Measurements from ENCODE around the gene PRKRIP1. TPM values are rescaled to one million over a fixed set of nuclear protein-coding genes. Genes with fewer than 3 reads are reported as not detected.

PRKRIP1 gene
- total and polyA plus RNA-seq, 4 donors = 14.6 to 29.2 (median 23.6) TPM

DNA sequence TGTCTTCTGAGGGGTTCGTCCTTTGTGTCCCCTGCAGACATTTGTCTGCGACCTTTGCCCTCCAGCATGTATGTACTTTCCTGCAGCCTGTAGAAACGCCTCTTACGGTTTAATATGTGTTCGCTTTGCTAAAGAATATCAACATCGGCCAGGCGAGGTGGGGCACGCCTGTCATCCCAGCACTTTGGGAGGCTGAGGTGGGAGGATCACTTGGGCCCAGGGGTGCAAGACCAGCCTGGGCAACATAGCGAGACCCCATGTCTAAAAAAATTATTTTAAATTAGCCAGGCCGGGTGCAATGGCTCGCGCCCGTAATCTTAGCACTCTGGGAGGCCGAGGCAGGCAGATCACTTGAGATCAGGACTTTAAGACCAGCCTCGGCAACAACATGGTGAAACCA lies 53.0 kb downstream of the PRKRIP1 start:
- no peak for TF ChIP-seq CTCF (IDR thresholded peaks at IDR 0.05; ENCODE audit: control extremely low read depth, extremely low read depth)
- ATAC-seq (ENCODE audit: insufficient read depth, low FRiP score) = no peak
- no peak overlapping the region for H3K9ac ChIP-seq (ENCODE audit: insufficient read depth in 1 of 2, low read length in 2 of 2)
- WGBS, 2 donors = 97 to 98% methylated on average over 15 of the region's 15 CpGs
- peaks cover 0 to 22% (median 0%) of the 10 kb centered on the region in 4 donors for H3K36me3 ChIP-seq (ENCODE audit: control insufficient read depth in 4 of 4, insufficient read depth in 4 of 4, low read length in 4 of 4)
- H3K27ac ChIP-seq (ENCODE audit: low read depth in 1 of 2, low read length in 1 of 2) = no peak overlapping the region
- H3K4me3 ChIP-seq = no peak overlapping the region
- H3K27me3 ChIP-seq (ENCODE audit: control insufficient read depth in 3 of 3, insufficient read depth in 3 of 3, low read length in 2 of 3) = no peaks in the 10 kb centered on the region
- no peaks in the 10 kb centered on the region for H3K9me3 ChIP-seq (ENCODE audit: control insufficient read depth in 4 of 4, insufficient read depth in 3 of 4, low read length in 3 of 4)
- no peaks in the 10 kb centered on the region for H3K4me1 ChIP-seq (ENCODE audit: control insufficient read depth in 5 of 5, insufficient read depth in 5 of 5, low read length in 5 of 5)
- DNase-seq = no peak

DNA sequence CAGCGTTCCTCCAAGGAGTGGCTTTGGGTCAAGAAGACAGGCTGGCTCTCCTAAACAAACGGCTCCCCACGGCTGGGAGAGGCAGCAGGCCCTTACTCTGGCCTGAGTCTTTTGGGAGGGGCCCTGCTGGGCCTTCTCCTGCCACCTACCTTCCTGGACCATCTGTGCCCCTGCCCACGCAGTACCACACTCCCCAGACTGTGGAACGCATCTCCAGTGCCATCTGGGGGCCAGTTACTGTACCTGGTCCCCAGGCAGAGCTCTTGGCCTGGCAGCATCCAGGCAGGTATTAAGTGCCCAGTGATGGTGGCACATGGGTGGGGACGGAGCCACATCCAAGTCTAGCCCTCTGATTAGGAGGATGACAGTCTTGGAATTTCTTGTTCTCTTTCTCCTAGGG lies 54.1 kb downstream of the PRKRIP1 start:
- no peaks in the 10 kb centered on the region for H3K4me1 ChIP-seq (ENCODE audit: control insufficient read depth in 5 of 5, insufficient read depth in 5 of 5, low read length in 5 of 5)
- 73 to 79% methylated on average over 6 of the region's 6 CpGs for WGBS, 2 donors
- no peak for TF ChIP-seq CTCF (IDR thresholded peaks at IDR 0.05; ENCODE audit: control extremely low read depth, extremely low read depth)
- no peaks in the 10 kb centered on the region for H3K9me3 ChIP-seq (ENCODE audit: control insufficient read depth in 4 of 4, insufficient read depth in 3 of 4, low read length in 3 of 4)
- H3K27me3 ChIP-seq (ENCODE audit: control insufficient read depth in 3 of 3, insufficient read depth in 3 of 3, low read length in 2 of 3) = no peaks in the 10 kb centered on the region
- ATAC-seq (ENCODE audit: insufficient read depth, low FRiP score) (no peak), DNase-seq (no peak)
- H3K9ac ChIP-seq (ENCODE audit: insufficient read depth in 1 of 2, low read length in 2 of 2) = no peak overlapping the region
- H3K27ac ChIP-seq (ENCODE audit: low read depth in 1 of 2, low read length in 1 of 2) = no peak overlapping the region
- peaks cover 0 to 21% (median 0%) of the 10 kb centered on the region in 4 donors for H3K36me3 ChIP-seq (ENCODE audit: control insufficient read depth in 4 of 4, insufficient read depth in 4 of 4, low read length in 4 of 4)
- H3K4me3 ChIP-seq = no peak overlapping the region

DNA sequence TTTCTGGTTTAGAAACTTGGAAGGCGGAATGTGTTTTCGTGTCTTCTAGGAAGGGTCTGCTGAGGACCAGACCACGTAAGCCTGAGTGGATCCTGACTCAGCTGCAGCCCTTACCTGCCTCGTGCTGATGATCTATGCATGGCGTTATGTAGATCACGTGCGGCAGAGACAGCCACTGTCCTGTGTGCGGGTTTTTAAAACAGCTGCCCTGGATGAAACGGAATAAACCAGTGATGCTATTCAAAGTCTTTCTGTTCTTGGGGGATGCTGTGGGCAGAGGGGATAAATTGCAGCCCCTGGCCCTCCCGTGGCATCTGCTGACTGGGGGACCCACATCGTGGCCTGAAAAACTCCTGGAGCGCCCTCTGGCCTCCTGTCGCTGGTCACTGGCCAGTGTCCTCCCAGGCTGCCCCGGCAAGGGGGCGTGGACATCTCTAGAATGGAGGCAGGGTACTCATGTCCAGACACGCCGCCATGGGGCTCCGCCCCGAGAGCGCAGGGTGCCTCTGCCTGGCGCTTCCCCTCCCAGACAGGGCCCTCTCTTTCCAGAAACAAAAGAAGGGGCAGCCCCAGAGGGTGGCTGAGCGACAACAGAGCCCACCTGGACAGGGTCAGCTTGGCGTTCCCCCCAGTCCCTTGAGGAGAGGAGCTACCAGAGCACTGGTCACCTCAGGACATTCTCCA lies 55.4 kb downstream of the PRKRIP1 start:
- WGBS, 2 donors = 61 to 84% methylated on average over 23 of the region's 23 CpGs
- H3K36me3 ChIP-seq (ENCODE audit: control insufficient read depth in 4 of 4, insufficient read depth in 4 of 4, low read length in 4 of 4) = peaks cover 0 to 27% (median 1%) of the 10 kb centered on the region in 4 donors
- H3K4me3 ChIP-seq = no peak overlapping the region
- no peak for ATAC-seq (ENCODE audit: insufficient read depth, low FRiP score)
- H3K9ac ChIP-seq (ENCODE audit: insufficient read depth in 1 of 2, low read length in 2 of 2) = no peak overlapping the region
- no peaks in the 10 kb centered on the region for H3K4me1 ChIP-seq (ENCODE audit: control insufficient read depth in 5 of 5, insufficient read depth in 5 of 5, low read length in 5 of 5)
- no peaks in the 10 kb centered on the region for H3K9me3 ChIP-seq (ENCODE audit: control insufficient read depth in 4 of 4, insufficient read depth in 3 of 4, low read length in 3 of 4)
- H3K27me3 ChIP-seq (ENCODE audit: control insufficient read depth in 3 of 3, insufficient read depth in 3 of 3, low read length in 2 of 3) = no peaks in the 10 kb centered on the region
- no peak for TF ChIP-seq CTCF (IDR thresholded peaks at IDR 0.05; ENCODE audit: control extremely low read depth, extremely low read depth)
- H3K27ac ChIP-seq (ENCODE audit: low read depth in 1 of 2, low read length in 1 of 2) = no peak overlapping the region
- DNase-seq = no peak

DNA sequence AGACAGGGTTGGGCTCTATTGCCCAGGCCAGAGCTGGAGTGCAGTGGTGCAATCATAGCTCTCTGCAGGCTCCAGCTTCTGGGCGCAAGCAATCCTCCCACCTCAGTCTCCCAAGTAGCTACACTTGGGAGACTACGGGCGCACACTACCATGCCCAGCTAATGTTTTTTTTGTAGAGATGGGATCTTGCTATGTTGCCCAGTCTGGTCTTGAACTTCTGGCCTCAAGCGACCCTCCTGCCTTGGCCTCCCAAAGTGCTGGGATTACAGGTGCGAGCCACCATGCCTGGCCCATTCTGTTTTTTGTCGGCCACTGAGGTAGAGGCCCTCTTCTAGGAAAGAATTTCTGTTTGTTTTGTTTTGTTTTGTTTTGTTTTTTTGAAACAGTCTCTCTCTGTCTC lies 56.3 kb downstream of the PRKRIP1 start:
- Histone ChIP-seq H3K36me3 (ENCODE audit: control insufficient read depth in 4 of 4, insufficient read depth in 4 of 4, low read length in 4 of 4) (peaks cover 0 to 23% (median 5%) of the 10 kb centered on the region in 4 donors), H3K4me1 (ENCODE audit: control insufficient read depth in 5 of 5, insufficient read depth in 5 of 5, low read length in 5 of 5) (no peaks in the 10 kb centered on the region), H3K9me3 (ENCODE audit: control insufficient read depth in 4 of 4, insufficient read depth in 3 of 4, low read length in 3 of 4) (no peaks in the 10 kb centered on the region), H3K27ac (ENCODE audit: low read depth in 1 of 2, low read length in 1 of 2) (no peak overlapping the region), H3K4me3 (no peak overlapping the region), H3K27me3 (ENCODE audit: control insufficient read depth in 3 of 3, insufficient read depth in 3 of 3, low read length in 2 of 3) (no peaks in the 10 kb centered on the region), H3K9ac (ENCODE audit: insufficient read depth in 1 of 2, low read length in 2 of 2) (no peak overlapping the region)
- ATAC-seq (ENCODE audit: insufficient read depth, low FRiP score) (no peak), DNase-seq (no peak)
- TF ChIP-seq CTCF (IDR thresholded peaks at IDR 0.05; ENCODE audit: control extremely low read depth, extremely low read depth) = no peak
- 82 to 96% methylated on average over 6 of the region's 6 CpGs for WGBS, 2 donors
